ENCODE data around the gene RGS9BP. TPM values are rescaled to one million over a fixed set of nuclear protein-coding genes. Genes with fewer than 3 reads are reported as not detected.

The RGS9BP gene
- total and polyA plus RNA-seq, 2 experiments from 2014 or later = 0.83 TPM; not detected in 1

DNA sequence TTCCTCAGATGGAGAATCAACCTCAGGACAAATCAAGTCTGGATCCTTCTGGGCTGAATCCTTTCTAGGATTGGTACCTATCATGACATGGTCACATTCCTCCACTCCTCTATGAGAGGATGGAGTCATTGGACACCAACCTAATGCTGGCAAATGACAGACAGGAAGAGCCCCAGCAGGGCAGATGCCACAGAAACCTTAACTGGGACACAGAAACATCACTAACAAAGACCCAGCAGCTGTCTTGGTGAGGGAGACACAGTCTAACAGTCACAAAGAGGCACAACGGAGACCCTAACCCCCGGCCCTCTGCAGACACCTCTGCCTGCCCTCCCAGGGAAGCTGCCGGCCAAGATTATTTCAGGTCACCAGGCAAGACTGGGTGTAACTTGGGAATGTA is 2.8 kb upstream of the RGS9BP start:
- peaks cover 26% of the 10 kb centered on the region for H3K4me1 Mint-ChIP-seq
- Histone ChIP-seq H3K79me2 (replicated peaks; ENCODE audit: insufficient read depth) (peaks cover 66% of the 10 kb centered on the region), H3F3A (replicated peaks; ENCODE audit: low read depth) (0 out of 2 replicates have a peak, but pooled peaks cover 5% of the 10 kb centered on the region), H3K4me1 (ENCODE audit: insufficient read depth) (peaks cover 14% of the 10 kb centered on the region; the same call in 1 of the 2 replicates), H4K20me1 (replicated peaks; ENCODE audit: insufficient read depth) (peaks cover 20% of the 10 kb centered on the region), H3K27me3 (ENCODE audit: insufficient read depth) (peaks cover 31% of the 10 kb centered on the region), H2AFZ (no peak overlapping the region), H3K4me2 (no peak overlapping the region), H3K4me3 (no peak overlapping the region), H3K27ac (ENCODE audit: low read depth) (no peak overlapping the region), H3K36me3 (ENCODE audit: insufficient read depth) (no peaks in the 10 kb centered on the region), H3K9me2 (ENCODE audit: insufficient read depth) (no peaks in the 10 kb centered on the region)
- peak overlapping the region; percentile 47; the same call in 2 of the 3 replicates for H3K4me3 Mint-ChIP-seq
- ATAC-seq (no peak), DNase-seq (ENCODE audit: low spot score) (no peak)
- H3K36me3 Mint-ChIP-seq (ENCODE audit: low read depth) = no peaks in the 10 kb centered on the region; the same call in 2 of the 3 replicates
- no peak overlapping the region for H3K27ac Mint-ChIP-seq
- TF ChIP-seq POLR2AphosphoS5 (IDR thresholded peaks at IDR 0.05; ENCODE audit: low read depth) = no peak
- TF ChIP-seq, protein P1, sequence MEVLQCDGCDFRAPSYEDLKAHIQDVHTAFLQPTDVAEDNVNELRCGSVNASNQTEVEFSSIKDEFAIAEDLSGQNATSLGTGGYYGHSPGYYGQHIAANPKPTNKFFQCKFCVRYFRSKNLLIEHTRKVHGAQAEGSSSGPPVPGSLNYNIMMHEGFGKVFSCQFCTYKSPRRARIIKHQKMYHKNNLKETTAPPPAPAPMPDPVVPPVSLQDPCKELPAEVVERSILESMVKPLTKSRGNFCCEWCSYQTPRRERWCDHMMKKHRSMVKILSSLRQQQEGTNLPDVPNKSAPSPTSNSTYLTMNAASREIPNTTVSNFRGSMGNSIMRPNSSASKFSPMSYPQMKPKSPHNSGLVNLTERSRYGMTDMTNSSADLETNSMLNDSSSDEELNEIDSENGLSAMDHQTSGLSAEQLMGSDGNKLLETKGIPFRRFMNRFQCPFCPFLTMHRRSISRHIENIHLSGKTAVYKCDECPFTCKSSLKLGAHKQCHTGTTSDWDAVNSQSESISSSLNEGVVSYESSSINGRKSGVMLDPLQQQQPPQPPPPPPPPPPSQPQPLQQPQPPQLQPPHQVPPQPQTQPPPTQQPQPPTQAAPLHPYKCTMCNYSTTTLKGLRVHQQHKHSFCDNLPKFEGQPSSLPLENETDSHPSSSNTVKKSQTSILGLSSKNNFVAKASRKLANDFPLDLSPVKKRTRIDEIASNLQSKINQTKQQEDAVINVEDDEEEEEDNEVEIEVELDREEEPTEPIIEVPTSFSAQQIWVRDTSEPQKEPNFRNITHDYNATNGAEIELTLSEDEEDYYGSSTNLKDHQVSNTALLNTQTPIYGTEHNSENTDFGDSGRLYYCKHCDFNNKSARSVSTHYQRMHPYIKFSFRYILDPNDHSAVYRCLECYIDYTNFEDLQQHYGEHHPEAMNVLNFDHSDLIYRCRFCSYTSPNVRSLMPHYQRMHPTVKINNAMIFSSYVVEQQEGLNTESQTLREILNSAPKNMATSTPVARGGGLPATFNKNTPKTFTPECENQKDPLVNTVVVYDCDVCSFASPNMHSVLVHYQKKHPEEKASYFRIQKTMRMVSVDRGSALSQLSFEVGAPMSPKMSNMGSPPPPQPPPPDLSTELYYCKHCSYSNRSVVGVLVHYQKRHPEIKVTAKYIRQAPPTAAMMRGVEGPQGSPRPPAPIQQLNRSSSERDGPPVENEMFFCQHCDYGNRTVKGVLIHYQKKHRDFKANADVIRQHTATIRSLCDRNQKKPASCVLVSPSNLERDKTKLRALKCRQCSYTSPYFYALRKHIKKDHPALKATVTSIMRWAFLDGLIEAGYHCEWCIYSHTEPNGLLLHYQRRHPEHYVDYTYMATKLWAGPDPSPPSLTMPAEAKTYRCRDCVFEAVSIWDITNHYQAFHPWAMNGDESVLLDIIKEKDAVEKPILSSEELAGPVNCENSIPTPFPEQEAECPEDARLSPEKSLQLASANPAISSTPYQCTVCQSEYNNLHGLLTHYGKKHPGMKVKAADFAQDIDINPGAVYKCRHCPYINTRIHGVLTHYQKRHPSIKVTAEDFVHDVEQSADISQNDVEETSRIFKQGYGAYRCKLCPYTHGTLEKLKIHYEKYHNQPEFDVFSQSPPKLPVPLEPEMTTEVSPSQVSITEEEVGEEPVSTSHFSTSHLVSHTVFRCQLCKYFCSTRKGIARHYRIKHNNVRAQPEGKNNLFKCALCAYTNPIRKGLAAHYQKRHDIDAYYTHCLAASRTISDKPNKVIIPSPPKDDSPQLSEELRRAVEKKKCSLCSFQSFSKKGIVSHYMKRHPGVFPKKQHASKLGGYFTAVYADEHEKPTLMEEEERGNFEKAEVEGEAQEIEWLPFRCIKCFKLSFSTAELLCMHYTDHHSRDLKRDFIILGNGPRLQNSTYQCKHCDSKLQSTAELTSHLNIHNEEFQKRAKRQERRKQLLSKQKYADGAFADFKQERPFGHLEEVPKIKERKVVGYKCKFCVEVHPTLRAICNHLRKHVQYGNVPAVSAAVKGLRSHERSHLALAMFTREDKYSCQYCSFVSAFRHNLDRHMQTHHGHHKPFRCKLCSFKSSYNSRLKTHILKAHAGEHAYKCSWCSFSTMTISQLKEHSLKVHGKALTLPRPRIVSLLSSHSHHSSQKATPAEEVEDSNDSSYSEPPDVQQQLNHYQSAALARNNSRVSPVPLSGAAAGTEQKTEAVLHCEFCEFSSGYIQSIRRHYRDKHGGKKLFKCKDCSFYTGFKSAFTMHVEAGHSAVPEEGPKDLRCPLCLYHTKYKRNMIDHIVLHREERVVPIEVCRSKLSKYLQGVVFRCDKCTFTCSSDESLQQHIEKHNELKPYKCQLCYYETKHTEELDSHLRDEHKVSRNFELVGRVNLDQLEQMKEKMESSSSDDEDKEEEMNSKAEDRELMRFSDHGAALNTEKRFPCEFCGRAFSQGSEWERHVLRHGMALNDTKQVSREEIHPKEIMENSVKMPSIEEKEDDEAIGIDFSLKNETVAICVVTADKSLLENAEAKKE (CRISPR knock-in tag; IDR thresholded peaks at IDR 0.05) = no peak
- TF ChIP-seq, protein P2, sequence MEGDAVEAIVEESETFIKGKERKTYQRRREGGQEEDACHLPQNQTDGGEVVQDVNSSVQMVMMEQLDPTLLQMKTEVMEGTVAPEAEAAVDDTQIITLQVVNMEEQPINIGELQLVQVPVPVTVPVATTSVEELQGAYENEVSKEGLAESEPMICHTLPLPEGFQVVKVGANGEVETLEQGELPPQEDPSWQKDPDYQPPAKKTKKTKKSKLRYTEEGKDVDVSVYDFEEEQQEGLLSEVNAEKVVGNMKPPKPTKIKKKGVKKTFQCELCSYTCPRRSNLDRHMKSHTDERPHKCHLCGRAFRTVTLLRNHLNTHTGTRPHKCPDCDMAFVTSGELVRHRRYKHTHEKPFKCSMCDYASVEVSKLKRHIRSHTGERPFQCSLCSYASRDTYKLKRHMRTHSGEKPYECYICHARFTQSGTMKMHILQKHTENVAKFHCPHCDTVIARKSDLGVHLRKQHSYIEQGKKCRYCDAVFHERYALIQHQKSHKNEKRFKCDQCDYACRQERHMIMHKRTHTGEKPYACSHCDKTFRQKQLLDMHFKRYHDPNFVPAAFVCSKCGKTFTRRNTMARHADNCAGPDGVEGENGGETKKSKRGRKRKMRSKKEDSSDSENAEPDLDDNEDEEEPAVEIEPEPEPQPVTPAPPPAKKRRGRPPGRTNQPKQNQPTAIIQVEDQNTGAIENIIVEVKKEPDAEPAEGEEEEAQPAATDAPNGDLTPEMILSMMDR (conservative IDR thresholded peaks at IDR 0.05; ENCODE audit: low read depth in 2 of 2) = no peak
- TF ChIP-seq EZH2phosphoT487 (IDR thresholded peaks at IDR 0.05; ENCODE audit: unreplicated experiment) = no peak
- no peak for TF ChIP-seq ZNF331 (CRISPR knock-in tag; IDR thresholded peaks at IDR 0.05; ENCODE audit: low read depth)
- TF ChIP-seq EZH2 (IDR thresholded peaks at IDR 0.05; ENCODE audit: low read depth, unreplicated experiment) = no peak
- no peak for TF ChIP-seq CREB1 (CRISPR knock-in tag; IDR thresholded peaks at IDR 0.05; ENCODE audit: low read depth)
- TF ChIP-seq STAT1 (IDR thresholded peaks at IDR 0.05; ENCODE audit: unreplicated experiment) = no peak
- no peak for TF ChIP-seq ZNF114 (CRISPR knock-in tag; IDR thresholded peaks at IDR 0.05)
- no peak for TF ChIP-seq JUNB (IDR thresholded peaks at IDR 0.05; ENCODE audit: unreplicated experiment)
- TF ChIP-seq, protein P3, sequence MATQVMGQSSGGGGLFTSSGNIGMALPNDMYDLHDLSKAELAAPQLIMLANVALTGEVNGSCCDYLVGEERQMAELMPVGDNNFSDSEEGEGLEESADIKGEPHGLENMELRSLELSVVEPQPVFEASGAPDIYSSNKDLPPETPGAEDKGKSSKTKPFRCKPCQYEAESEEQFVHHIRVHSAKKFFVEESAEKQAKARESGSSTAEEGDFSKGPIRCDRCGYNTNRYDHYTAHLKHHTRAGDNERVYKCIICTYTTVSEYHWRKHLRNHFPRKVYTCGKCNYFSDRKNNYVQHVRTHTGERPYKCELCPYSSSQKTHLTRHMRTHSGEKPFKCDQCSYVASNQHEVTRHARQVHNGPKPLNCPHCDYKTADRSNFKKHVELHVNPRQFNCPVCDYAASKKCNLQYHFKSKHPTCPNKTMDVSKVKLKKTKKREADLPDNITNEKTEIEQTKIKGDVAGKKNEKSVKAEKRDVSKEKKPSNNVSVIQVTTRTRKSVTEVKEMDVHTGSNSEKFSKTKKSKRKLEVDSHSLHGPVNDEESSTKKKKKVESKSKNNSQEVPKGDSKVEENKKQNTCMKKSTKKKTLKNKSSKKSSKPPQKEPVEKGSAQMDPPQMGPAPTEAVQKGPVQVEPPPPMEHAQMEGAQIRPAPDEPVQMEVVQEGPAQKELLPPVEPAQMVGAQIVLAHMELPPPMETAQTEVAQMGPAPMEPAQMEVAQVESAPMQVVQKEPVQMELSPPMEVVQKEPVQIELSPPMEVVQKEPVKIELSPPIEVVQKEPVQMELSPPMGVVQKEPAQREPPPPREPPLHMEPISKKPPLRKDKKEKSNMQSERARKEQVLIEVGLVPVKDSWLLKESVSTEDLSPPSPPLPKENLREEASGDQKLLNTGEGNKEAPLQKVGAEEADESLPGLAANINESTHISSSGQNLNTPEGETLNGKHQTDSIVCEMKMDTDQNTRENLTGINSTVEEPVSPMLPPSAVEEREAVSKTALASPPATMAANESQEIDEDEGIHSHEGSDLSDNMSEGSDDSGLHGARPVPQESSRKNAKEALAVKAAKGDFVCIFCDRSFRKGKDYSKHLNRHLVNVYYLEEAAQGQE (IDR thresholded peaks at IDR 0.05; ENCODE audit: unreplicated experiment) = no peak
- TF ChIP-seq NANOG (IDR thresholded peaks at IDR 0.05; ENCODE audit: borderline replicate concordance) = no peak
- peaks cover 3% of the 10 kb centered on the region; the same call in 1 of the 3 replicates for H3K9me3 Mint-ChIP-seq
- H3K27me3 Mint-ChIP-seq (ENCODE audit: insufficient read depth, low read depth, poor library complexity) = peaks cover 32% of the 10 kb centered on the region
